ENCODE results near the gene CENPP. TPM values are rescaled to one million over a fixed set of nuclear protein-coding genes. Genes with fewer than 3 reads are reported as not detected.

The CENPP gene
- total RNA-seq, 8 experiments from 2014 or later, result 1.7 to 22.3 (median 5.0) TPM

GRCh38 chr9:92608909-92609445 lies 283.2 kb downstream of the CENPP start:
- H3K27ac ChIP-seq, result peak overlapping the region; percentile 94 to 96
- 0 to 60% (median 22%) methylated on average over 2 to 8 of the region's 11 CpGs; no CpG with 5 or more reads in 5 of the 10 experiments for WGBS, 10 experiments
- in situ Hi-C loops (cut with MboI; ENCODE audit: low pct_unique_long_range_greater_than_20kb in 2 of 9, low sequenced_read_pairs in 9 of 9, unreplicated experiment in 9 of 9), result loop anchor here in 1 of 9 experiments (25.0 kb wide), 1 partner anchor 272 kb away; the partner anchor contains the start of genes CENPP and NOL8

DNA sequence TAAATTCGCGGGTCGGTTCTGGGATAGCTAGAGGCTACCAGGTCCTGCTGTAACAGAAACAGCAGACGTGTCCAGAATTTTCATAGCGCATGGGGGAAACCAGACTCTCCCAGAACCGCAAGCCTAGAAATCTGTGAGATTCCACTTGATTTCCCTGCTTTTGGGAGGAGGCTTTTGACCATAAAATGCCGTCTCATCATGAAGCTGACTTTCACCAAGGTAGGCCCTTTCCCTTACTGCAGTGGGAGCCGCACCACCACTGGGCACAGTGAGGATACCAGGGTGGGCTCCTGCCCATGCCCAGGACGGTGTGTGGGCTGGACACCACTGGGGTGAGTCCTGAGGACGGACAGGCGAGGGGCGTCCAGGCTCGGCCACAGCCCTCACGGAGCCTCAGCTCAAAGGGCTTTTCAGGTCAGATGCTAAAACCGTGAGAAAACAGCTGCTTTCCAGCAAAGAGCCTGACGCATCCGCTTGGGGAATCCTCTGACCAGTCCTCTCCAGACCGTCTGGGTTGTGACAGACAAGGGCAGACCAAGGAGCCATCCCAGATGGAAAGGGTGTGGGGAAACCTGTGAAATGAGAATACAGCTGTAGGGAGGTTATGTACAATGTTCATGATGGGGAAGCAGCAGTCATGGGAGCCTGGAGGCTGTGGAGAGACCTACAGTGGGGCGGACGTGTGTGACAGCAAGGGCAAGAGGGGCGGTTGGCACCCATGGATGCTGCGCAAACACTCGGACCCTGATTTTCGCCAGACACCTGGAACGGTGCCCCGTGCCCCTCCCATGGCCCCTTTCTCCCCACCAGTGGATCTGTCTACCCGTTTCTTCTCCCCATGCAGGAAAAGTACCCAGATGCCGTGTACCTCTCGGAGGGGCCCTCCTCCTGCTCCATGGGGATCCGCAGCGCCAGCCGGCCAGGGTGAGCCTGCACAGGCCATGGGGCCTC lies 285.0 kb downstream of the CENPP start:
- 85 to 100% (median 96%) methylated on average over 3 to 5 of the region's 32 CpGs; no CpG with 5 or more reads in 4 of the 10 experiments for WGBS, 10 experiments

More at GRCh38 chr9:92608909-92609445, 283.2 kb downstream of the CENPP start:
- Histone ChIP-seq H3K4me3 (no peak overlapping the region), H3K4me1 (replicated peaks in 1 of 2) (peaks cover 21% of the 10 kb centered on the region in 2 donors)
- peak; percentile 12 to 99 (median 97) for ATAC-seq (replicated peaks in 6 of 8)

DNA sequence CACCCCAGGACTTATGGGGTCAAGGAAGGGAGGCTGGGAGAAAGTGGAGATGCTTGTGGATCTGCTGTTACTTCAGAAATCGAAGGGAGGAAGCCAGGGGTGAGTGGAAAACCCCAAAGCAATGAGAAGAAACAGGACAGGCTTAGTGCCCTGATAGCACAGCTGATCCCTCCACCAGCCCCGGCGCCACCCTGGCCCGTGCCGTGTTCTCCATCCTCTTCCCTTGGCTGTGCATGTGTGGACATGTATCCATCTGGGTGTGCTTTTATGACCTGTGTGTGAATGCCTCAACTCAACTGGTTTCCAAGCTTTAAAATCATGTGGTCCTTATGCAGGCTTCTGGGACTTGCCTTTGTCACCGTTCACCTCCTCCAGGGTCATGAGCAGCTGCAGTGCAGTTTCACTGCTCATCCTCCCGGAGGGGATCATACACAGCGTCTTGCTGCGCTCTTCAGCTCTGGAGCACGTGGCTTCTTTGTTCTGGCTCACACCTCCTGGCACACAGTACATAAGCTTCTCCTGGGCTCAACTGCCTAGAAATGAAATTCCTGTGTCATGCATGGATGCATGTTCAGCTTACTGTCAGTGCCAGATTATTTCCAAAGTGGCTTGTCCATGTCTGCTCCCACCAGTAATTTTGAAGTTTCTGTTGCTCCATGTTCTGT lies 286.0 kb downstream of the CENPP start:
- ATAC-seq (replicated peaks in 6 of 8), result no peak
- no peak overlapping the region for H3K27ac ChIP-seq
- 79 to 90% (median 80%) methylated on average over 2 to 5 of the region's 10 CpGs; no CpG with 5 or more reads in 6 of the 10 experiments for WGBS, 10 experiments
- no peak overlapping the region for H3K4me3 ChIP-seq
- H3K4me1 ChIP-seq (replicated peaks in 1 of 2), result peaks cover 21% of the 10 kb centered on the region in 2 donors
- in situ Hi-C loops (cut with MboI; ENCODE audit: low pct_unique_long_range_greater_than_20kb in 2 of 9, low sequenced_read_pairs in 9 of 9, unreplicated experiment in 9 of 9), result loop anchor here in 1 of 9 experiments (25.0 kb wide), 1 partner anchor 274 kb away; the partner anchor contains the start of genes CENPP and NOL8

More for the DNA sequence above, 285.0 kb downstream of the CENPP start:
- ATAC-seq (replicated peaks in 6 of 8), result no peak
- in situ Hi-C loops (cut with MboI; ENCODE audit: low pct_unique_long_range_greater_than_20kb in 2 of 9, low sequenced_read_pairs in 9 of 9, unreplicated experiment in 9 of 9), result loop anchor here in 1 of 9 experiments (25.0 kb wide), 1 partner anchor 273 kb away; the partner anchor contains the start of genes CENPP and NOL8
- Histone ChIP-seq H3K27ac (no peak overlapping the region), H3K4me1 (replicated peaks in 1 of 2) (peaks cover 21% of the 10 kb centered on the region in 2 donors), H3K4me3 (no peak overlapping the region)

GRCh38 chr9:92612292-92612691 lies 286.5 kb downstream of the CENPP start:
- H3K4me3 ChIP-seq, result no peak overlapping the region
- no peak for ATAC-seq (replicated peaks in 6 of 8)
- in situ Hi-C loops (cut with MboI; ENCODE audit: low pct_unique_long_range_greater_than_20kb in 2 of 9, low sequenced_read_pairs in 9 of 9, unreplicated experiment in 9 of 9), result loop anchor here in 1 of 9 experiments (25.0 kb wide), 1 partner anchor 275 kb away; the partner anchor contains the start of genes CENPP and NOL8
- H3K4me1 ChIP-seq (replicated peaks in 1 of 2), result peaks cover 21% of the 10 kb centered on the region in 2 donors
- WGBS, 10 experiments, result 80 to 100% (median 96%) methylated on average over 1 to 5 of the region's 5 CpGs; no CpG with 5 or more reads in 1 of the 10 experiments
- H3K27ac ChIP-seq, result no peak overlapping the region

DNA sequence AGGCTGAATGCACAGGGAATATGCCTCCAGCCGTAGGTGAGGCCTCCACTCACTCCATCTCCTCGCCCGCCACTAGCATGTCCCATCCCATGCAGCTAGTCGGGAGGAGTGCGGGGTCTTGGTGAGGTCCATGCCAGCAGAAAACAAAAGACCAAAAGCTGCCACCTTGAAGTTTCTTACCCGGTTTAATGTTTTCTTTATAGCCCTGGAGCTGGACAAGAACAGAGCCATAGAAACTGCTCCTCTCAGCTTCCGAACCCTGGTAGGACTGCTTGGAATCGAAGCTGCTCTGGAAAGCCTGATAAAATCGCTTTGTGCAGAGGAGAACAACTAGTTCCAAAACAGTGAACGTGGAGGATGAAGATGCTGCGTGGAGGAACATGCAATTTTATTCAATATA lies 287.1 kb downstream of the CENPP start:
- 48 to 100% (median 84%) methylated on average over 1 to 11 of the region's 11 CpGs; no CpG with 5 or more reads in 2 of the 10 experiments for WGBS, 10 experiments
- Histone ChIP-seq H3K4me3 (no peak overlapping the region), H3K4me1 (replicated peaks in 1 of 2) (peaks cover 20 to 21% of the 10 kb centered on the region in 2 donors), H3K27ac (no peak overlapping the region)
- in situ Hi-C loops (cut with MboI; ENCODE audit: low pct_unique_long_range_greater_than_20kb in 2 of 9, low sequenced_read_pairs in 9 of 9, unreplicated experiment in 9 of 9), result loop anchor here in 1 of 9 experiments (25.0 kb wide), 1 partner anchor 276 kb away; the partner anchor contains the start of genes CENPP and NOL8
- no peak for ATAC-seq (replicated peaks in 6 of 8)

- no peak overlapping the region for H3K4me3 ChIP-seq
- in situ Hi-C loops (cut with MboI; ENCODE audit: low pct_unique_long_range_greater_than_20kb in 2 of 9, low sequenced_read_pairs in 9 of 9, unreplicated experiment in 9 of 9), result loop anchor here in 1 of 9 experiments (25.0 kb wide), 1 partner anchor 276 kb away; the partner anchor contains the start of genes CENPP and NOL8
- 90 to 100% (median 96%) methylated on average over 4 to 10 of the region's 23 CpGs; no CpG with 5 or more reads in 4 of the 10 experiments for WGBS, 10 experiments
- peaks cover 14 to 15% of the 10 kb centered on the region in 2 donors for H3K4me1 ChIP-seq (replicated peaks in 1 of 2)
- no peak overlapping the region for H3K27ac ChIP-seq
- no peak for ATAC-seq (replicated peaks in 6 of 8)
These were observed 287.7 kb downstream of the CENPP start for GRCh38 chr9:92613268-92614122.

GRCh38 chr9:92614123-92614510 lies 288.4 kb downstream of the CENPP start:
- no peak for ATAC-seq (replicated peaks in 6 of 8)
- H3K4me3 ChIP-seq, result no peak overlapping the region
- WGBS, 10 experiments, result 90 to 100% (median 97%) methylated on average over 2 to 9 of the region's 9 CpGs; no CpG with 5 or more reads in 3 of the 10 experiments
- H3K4me1 ChIP-seq (replicated peaks in 1 of 2), result peaks cover 7 to 9% of the 10 kb centered on the region in 2 donors
- in situ Hi-C loops (cut with MboI; ENCODE audit: low pct_unique_long_range_greater_than_20kb in 2 of 9, low sequenced_read_pairs in 9 of 9, unreplicated experiment in 9 of 9), result loop anchor here in 1 of 9 experiments (25.0 kb wide), 1 partner anchor 277 kb away; the partner anchor contains the start of genes CENPP and NOL8
- no peak overlapping the region for H3K27ac ChIP-seq

GRCh38 chr9:92614763-92615461 lies 289.2 kb downstream of the CENPP start:
- H3K4me1 ChIP-seq (replicated peaks in 1 of 2), result peaks cover 0 to under 1% of the 10 kb centered on the region in 2 donors
- WGBS, 10 experiments, result 0 to 100% (median 48%) methylated on average over 1 to 11 of the region's 17 CpGs; no CpG with 5 or more reads in 2 of the 10 experiments
- no peak overlapping the region for H3K27ac ChIP-seq
- H3K4me3 ChIP-seq, result no peak overlapping the region
- in situ Hi-C loops (cut with MboI; ENCODE audit: low pct_unique_long_range_greater_than_20kb in 2 of 9, low sequenced_read_pairs in 9 of 9, unreplicated experiment in 9 of 9), result loop anchor here in 1 of 9 experiments (25.0 kb wide), 1 partner anchor 278 kb away; the partner anchor contains the start of genes CENPP and NOL8
- ATAC-seq (replicated peaks in 6 of 8), result peak in 1 of 8 experiments; percentile 10

DNA sequence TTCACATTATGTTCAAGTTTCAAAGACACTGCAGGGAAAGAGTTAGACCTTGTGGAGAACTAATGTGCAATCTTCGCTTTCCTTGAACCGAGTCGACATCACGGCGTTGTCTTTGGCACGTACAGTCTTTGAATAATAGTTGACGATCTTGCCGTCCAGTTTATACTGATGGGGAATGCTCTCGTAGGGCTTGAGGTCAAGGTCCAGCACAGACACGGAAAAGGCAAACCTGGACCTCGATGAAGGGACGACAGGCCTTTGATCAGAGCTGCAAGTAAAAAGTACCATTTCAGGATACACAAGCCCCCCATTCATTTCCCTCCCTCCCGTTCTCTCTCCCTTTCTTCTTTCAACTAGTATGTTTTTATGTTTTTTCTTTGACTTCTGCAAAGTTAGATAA lies 290.0 kb downstream of the CENPP start:
- H3K4me1 ChIP-seq (replicated peaks in 1 of 2), result no peaks in the 10 kb centered on the region
- H3K4me3 ChIP-seq, result no peak overlapping the region
- 33 to 100% (median 95%) methylated on average over 3 to 12 of the region's 13 CpGs; no CpG with 5 or more reads in 1 of the 10 experiments for WGBS, 10 experiments
- in situ Hi-C loops (cut with MboI; ENCODE audit: low pct_unique_long_range_greater_than_20kb in 2 of 9, low sequenced_read_pairs in 9 of 9, unreplicated experiment in 9 of 9), result loop anchor here in 1 of 9 experiments (25.0 kb wide), 1 partner anchor 278 kb away; the partner anchor contains the start of genes CENPP and NOL8
- ATAC-seq (replicated peaks in 6 of 8), result no peak
- no peak overlapping the region for H3K27ac ChIP-seq

GRCh38 chr9:92616199-92616641 lies 290.5 kb downstream of the CENPP start:
- Histone ChIP-seq H3K27ac (no peak overlapping the region), H3K4me1 (replicated peaks in 1 of 2) (no peaks in the 10 kb centered on the region), H3K4me3 (no peak overlapping the region)
- ATAC-seq (replicated peaks in 6 of 8), result no peak
- in situ Hi-C loops (cut with MboI; ENCODE audit: low pct_unique_long_range_greater_than_20kb in 2 of 9, low sequenced_read_pairs in 9 of 9, unreplicated experiment in 9 of 9), result loop anchor here in 1 of 9 experiments (25.0 kb wide), 1 partner anchor 279 kb away; the partner anchor contains the start of genes CENPP and NOL8
- 23 to 100% (median 84%) methylated on average over 3 to 11 of the region's 11 CpGs for WGBS, 10 experiments

GRCh38 chr9:92616655-92617111 lies 290.9 kb downstream of the CENPP start:
- Histone ChIP-seq H3K27ac (no peak overlapping the region), H3K4me3 (no peak overlapping the region), H3K4me1 (replicated peaks in 1 of 2) (no peaks in the 10 kb centered on the region)
- no peak for ATAC-seq (replicated peaks in 6 of 8)
- in situ Hi-C loops (cut with MboI; ENCODE audit: low pct_unique_long_range_greater_than_20kb in 2 of 9, low sequenced_read_pairs in 9 of 9, unreplicated experiment in 9 of 9), result loop anchor here in 1 of 9 experiments (25.0 kb wide), 1 partner anchor 279 kb away; the partner anchor contains the start of genes CENPP and NOL8
- 31 to 98% (median 87%) methylated on average over 1 to 9 of the region's 11 CpGs for WGBS, 10 experiments
